ENCODE measurements around the gene THRSP. TPM values are rescaled to one million over a fixed set of nuclear protein-coding genes. Genes with fewer than 3 reads are reported as not detected.

THRSP gene
- total RNA-seq, 1 experiment from 2014 or later, result not detected

DNA sequence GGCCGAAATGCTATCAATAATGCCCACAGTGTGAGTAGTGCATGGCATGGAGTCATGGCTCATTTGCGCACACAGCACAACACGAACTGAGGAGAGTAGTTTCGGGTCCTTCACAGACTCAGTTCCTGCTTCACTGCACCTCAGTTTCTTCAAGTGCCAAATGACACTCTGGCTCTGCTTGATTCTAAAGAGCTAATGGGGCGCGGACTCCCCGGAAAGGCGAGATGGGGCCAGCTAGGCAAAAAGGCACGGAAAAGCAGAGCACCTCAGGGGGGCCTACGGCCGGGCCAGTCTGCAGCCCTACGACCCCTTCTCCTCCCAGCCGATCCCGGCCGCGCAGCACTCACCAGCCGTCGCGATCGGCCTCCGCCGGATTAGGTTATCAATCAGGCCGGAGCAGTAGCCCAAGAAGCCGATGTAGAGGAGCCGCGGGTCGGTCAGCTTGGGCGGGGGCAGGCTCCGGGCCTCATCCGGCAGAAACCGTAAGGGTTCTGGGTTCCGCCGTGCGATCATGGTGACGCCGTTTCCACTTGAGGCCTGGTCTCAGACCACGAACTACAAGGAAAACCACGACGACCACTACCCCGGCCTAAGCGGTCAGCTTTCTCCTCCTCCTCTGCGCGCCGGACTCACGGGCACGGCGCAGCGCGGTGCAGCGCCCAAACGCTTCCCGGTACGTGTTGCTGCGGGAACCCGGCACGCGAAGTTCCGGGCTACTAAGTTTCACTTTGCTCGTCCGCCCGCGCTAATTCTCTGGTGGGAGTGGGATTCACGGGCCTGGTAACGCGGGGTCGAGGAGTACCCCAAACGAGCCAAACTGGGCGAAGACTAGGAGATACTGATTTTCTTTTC, 15.8 kb downstream of the THRSP start, which contains the start of gene NDUFC2:
Gene NDUFC2 (minus strand): TSS at position 631 of the 852 bp plus-strand sequence. CDS start 118 bp downstream, at position 513.
- peak within 1 kb of the TSS; percentile 93 for H3K9ac ChIP-seq (ENCODE audit: low read length)
- TF ChIP-seq, protein P1, sequence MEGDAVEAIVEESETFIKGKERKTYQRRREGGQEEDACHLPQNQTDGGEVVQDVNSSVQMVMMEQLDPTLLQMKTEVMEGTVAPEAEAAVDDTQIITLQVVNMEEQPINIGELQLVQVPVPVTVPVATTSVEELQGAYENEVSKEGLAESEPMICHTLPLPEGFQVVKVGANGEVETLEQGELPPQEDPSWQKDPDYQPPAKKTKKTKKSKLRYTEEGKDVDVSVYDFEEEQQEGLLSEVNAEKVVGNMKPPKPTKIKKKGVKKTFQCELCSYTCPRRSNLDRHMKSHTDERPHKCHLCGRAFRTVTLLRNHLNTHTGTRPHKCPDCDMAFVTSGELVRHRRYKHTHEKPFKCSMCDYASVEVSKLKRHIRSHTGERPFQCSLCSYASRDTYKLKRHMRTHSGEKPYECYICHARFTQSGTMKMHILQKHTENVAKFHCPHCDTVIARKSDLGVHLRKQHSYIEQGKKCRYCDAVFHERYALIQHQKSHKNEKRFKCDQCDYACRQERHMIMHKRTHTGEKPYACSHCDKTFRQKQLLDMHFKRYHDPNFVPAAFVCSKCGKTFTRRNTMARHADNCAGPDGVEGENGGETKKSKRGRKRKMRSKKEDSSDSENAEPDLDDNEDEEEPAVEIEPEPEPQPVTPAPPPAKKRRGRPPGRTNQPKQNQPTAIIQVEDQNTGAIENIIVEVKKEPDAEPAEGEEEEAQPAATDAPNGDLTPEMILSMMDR (conservative IDR thresholded peaks at IDR 0.05; ENCODE audit: low read depth, low read length), result no peak
- TF ChIP-seq EZH2phosphoT487 (IDR thresholded peaks at IDR 0.05; ENCODE audit: borderline replicate concordance, low read length), result no peak
- no peak for TF ChIP-seq EZH2 (IDR thresholded peaks at IDR 0.05; ENCODE audit: low read length, unreplicated experiment)
- H3K27me3 ChIP-seq (ENCODE audit: low read length), result no peaks in the 10 kb centered on the region
- peak within 1 kb of the TSS; percentile 96 for H2AFZ ChIP-seq (ENCODE audit: low read length)
- no peaks in the 10 kb centered on the region for H3F3A ChIP-seq (ENCODE audit: low read length, unreplicated experiment)
- POLR2A ChIA-PET (ENCODE audit: unreplicated experiment), result interaction anchor here (1.1 kb wide), 1 partner anchor 22 kb away, joined by 5 read pairs; no protein-coding TSS in a partner anchor
- peak within 1 kb of the TSS; percentile 86 for H3K4me3 ChIP-seq (ENCODE audit: low read length)
- ATAC-seq, result peak; percentile 89
- peaks cover 52% of the 10 kb centered on the region for H3K79me2 ChIP-seq (ENCODE audit: low read length)
- H3K4me2 ChIP-seq (ENCODE audit: low read length), result peak within 1 kb of the TSS; percentile 93
- CTCF ChIA-PET, result interaction anchor here (1.0 kb wide), 1 partner anchor 338 kb away, joined by 3 read pairs; the partner anchor contains the start of gene GAB2
- peaks cover 33% of the 10 kb centered on the region for H3K4me1 ChIP-seq (ENCODE audit: insufficient read depth, low read length)
- no peaks in the 10 kb centered on the region for H3K9me2 ChIP-seq (replicated peaks; ENCODE audit: low read length)
- TSS peak; percentile 84 for BruUV-seq (replicated peaks)
- H3K36me3 ChIP-seq (ENCODE audit: low read depth, low read length), result 0 out of 2 replicates have a peak, but pooled peaks cover 4% of the 10 kb centered on the region
- H3K27ac ChIP-seq (ENCODE audit: low read length), result peak within 1 kb of the TSS; percentile 22
- H4K20me1 ChIP-seq (ENCODE audit: low read length), result peaks cover 36% of the 10 kb centered on the region
- intact Hi-C loops (cut with micrococcal nuclease), result no loop called here
- DNase-seq, result peak; percentile 87
- H3K9me3 ChIP-seq (ENCODE audit: low read length), result no peaks in the 10 kb centered on the region

DNA sequence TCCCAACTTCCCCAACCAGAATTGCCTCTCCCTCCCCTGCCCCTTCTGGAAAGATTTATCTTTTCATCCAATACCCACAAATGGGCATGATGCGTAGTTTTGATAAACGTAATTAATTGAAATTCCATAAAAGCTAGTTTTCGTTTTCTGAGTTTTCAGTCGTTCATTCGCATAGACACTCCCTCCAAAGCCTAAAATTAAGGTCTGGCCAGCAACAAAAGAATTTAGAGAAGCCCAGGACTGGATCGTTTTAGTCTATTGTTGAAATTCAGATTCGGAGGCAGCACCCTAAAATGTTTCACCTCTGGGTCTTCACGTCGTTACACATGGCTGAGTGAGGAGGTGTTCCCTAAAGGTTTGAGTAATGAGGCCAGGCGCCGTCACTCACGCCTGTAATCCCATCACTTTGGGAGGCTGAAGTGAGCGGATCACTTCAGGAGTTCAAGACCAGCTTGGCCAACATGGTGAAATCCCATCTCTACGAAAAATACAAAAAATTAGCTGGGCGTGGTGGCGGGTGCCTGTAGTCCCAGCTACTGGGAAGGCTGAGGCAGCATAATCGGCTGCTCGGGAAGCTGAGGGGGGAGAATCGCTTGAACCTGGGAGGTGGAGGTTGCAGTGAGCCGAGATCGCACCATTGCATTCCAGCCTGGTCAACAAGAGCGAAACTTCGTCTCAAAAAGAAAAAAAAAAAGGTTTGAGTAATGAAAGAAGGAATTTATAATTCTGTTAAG, 16.6 kb downstream of the THRSP start:
- CTCF ChIA-PET, result no interaction called here
- H3K9ac ChIP-seq (ENCODE audit: low read length), result peak overlapping the region; percentile 93
- DNase-seq (no peak), ATAC-seq (peak; percentile 8)
- intact Hi-C loops (cut with micrococcal nuclease), result no loop called here
- BruUV-seq (replicated peaks), result TSS peak; percentile 100
- H2AFZ ChIP-seq (ENCODE audit: low read length), result peak overlapping the region; percentile 96
- H3K79me2 ChIP-seq (ENCODE audit: low read length), result peaks cover 44% of the 10 kb centered on the region
- H3K27ac ChIP-seq (ENCODE audit: low read length), result no peak overlapping the region
- TF ChIP-seq EZH2phosphoT487 (IDR thresholded peaks at IDR 0.05; ENCODE audit: borderline replicate concordance, low read length) (no peak), EZH2 (IDR thresholded peaks at IDR 0.05; ENCODE audit: low read length, unreplicated experiment) (no peak)
- TF ChIP-seq, protein P1 (conservative IDR thresholded peaks at IDR 0.05; ENCODE audit: low read depth, low read length), result no peak
- no peaks in the 10 kb centered on the region for H3F3A ChIP-seq (ENCODE audit: low read length, unreplicated experiment)
- no peaks in the 10 kb centered on the region for H3K9me3 ChIP-seq (ENCODE audit: low read length)
- no peaks in the 10 kb centered on the region for H3K9me2 ChIP-seq (replicated peaks; ENCODE audit: low read length)
- peaks cover 29% of the 10 kb centered on the region for H3K4me1 ChIP-seq (ENCODE audit: insufficient read depth, low read length)
- peak overlapping the region; percentile 86 for H3K4me3 ChIP-seq (ENCODE audit: low read length)
- peaks cover 29% of the 10 kb centered on the region for H4K20me1 ChIP-seq (ENCODE audit: low read length)
- no peaks in the 10 kb centered on the region for H3K27me3 ChIP-seq (ENCODE audit: low read length)
- peak overlapping the region; percentile 93 for H3K4me2 ChIP-seq (ENCODE audit: low read length)
- 0 out of 2 replicates have a peak, but pooled peaks cover 4% of the 10 kb centered on the region for H3K36me3 ChIP-seq (ENCODE audit: low read depth, low read length)
- POLR2A ChIA-PET (ENCODE audit: unreplicated experiment), result interaction anchor here (1.1 kb wide), 1 partner anchor 21 kb away, joined by 5 read pairs; no protein-coding TSS in a partner anchor
